DND-41 (cell line): ENCODE measurements around the gene TEX13A.

Experiments used
- ATAC-seq: fragments of 200-7000 bp; cut with Tn5 transposase; 3 replicates; pipeline ENCODE4 v1.9.1; 2021; ENCODE audit warnings: low read depth; ENCODE audit not compliant: insufficient read depth
- DNase-seq: peaks from one replicate; pipeline ENCODE4 v3.0.0-alpha.2; 2020
- H2AFZ ChIP-seq: 2 replicates; pipeline ENCODE4 v1.6.0; 2012; ENCODE audit warnings: low read depth, low read length
- H3K27ac ChIP-seq: 2 replicates; pipeline ENCODE4 v1.5.1; 2012; ENCODE audit warnings: low read length, inconsistent platforms
- H3K27me3 ChIP-seq: fragments of 200-600 bp; sonication (generic); 2 replicates; pipeline ENCODE4 v1.6.0; 2012; ENCODE audit warnings: low read length, mild to moderate bottlenecking, inconsistent platforms; ENCODE audit not compliant: insufficient read depth, poor library complexity
- H3K36me3 ChIP-seq: 2 replicates; pipeline ENCODE4 v1.5.1; 2012; ENCODE audit warnings: low read length, inconsistent platforms; ENCODE audit not compliant: insufficient read depth
- H3K4me1 ChIP-seq: 2 replicates; pipeline ENCODE4 v1.5.1; 2012; ENCODE audit warnings: mild to moderate bottlenecking, low read length; ENCODE audit not compliant: insufficient read depth
- H3K4me2 ChIP-seq: 2 replicates; pipeline ENCODE4 v1.6.0; 2012; ENCODE audit warnings: mild to moderate bottlenecking, moderate library complexity, low read length, inconsistent platforms; ENCODE audit not compliant: insufficient read depth
- H3K4me3 ChIP-seq, 2 experiments: fragments of 200-600 bp in 1 of 2; shearing (Covaris generic) in 1 of 2; 2 replicates each; pipeline ENCODE4 v1.5.1; 2012 to 2016; ENCODE audit warnings: inconsistent platforms in 2 of 2, low read length in 2 of 2, mild to moderate bottlenecking in 2 of 2, low read depth in 1 of 2, moderate library complexity in 1 of 2
- H3K79me2 ChIP-seq: 2 replicates; pipeline ENCODE4 v1.6.0; 2012; ENCODE audit warnings: low read length, inconsistent platforms; ENCODE audit not compliant: insufficient read depth
- H3K9ac ChIP-seq: 2 replicates; pipeline ENCODE4 v1.6.0; 2012; ENCODE audit warnings: low read depth, mild to moderate bottlenecking, inconsistent platforms, low read length, moderate library complexity
- H3K9me3 ChIP-seq: 2 replicates; pipeline ENCODE4 v1.5.1; 2012; ENCODE audit warnings: low read length, moderate library complexity, mild to moderate bottlenecking, inconsistent platforms; ENCODE audit not compliant: insufficient read depth, severe bottlenecking
- H4K20me1 ChIP-seq: 2 replicates; pipeline ENCODE4 v1.6.0; 2012; ENCODE audit warnings: low read length; ENCODE audit not compliant: insufficient read depth
- EZH2 ChIP-seq: IDR thresholded peaks from 3 replicates; pipeline ENCODE4 v1.6.1; 2012; ENCODE audit warnings: borderline replicate concordance, low read depth, mild to moderate bottlenecking, moderate library complexity, low read length, inconsistent platforms; ENCODE audit not compliant: severe bottlenecking
- TF ChIP-seq, protein P1 (sequence below): IDR thresholded peaks from 2 replicates; pipeline ENCODE4 v1.5.1; 2012; ENCODE audit warnings: borderline replicate concordance, low read length, moderate library complexity, mild to moderate bottlenecking; ENCODE audit not compliant: poor library complexity, severe bottlenecking; ENCODE audit errors: extremely low read depth

Gene TEX13A

DNA sequence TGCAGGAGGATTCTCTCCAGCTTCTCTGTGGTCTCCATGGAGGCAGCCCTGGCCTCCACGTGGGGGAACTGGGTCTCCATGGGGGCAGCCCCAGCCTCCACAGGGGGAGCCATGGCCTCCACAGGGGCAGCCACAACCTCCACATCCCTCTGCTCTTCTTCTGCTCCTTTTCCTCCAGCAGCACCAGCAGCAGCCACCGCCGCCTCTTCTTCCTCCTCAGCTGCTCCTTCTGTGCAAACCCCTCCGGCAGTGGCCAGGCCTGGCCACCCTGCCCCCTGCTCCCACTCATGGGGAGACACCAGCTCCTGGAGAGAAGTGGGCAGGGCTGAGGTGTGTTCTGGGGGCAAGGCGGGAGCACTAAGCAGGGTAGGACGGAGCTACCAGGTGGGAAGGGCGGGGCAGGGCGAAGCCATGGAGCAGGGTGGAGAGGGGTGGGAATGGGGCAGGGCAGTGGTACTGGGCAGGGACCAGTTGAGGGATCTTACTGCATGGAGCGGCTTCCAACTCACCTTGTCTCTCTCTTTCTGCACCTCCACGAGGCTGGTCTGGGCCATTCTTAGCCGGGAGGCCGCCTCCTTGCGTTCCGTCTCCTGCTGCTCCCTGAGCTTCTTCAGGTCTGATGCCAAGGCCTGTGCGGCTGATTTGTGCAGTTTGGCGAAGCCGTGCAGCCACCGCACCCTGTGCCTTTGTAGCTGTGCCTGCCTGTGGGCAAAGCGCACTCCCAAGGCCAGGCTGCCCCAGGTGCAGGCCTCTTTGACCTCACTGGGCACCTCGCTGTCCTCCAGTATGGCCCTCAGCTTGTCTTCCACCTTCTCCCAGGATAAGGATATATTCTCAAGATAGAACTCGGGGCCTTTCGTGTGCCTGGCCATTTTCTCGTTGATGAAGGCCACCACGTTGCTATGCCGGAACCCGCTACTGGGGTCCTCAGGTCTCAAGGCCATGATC is 766 bp downstream of the TEX13A start:
- H3K4me1 ChIP-seq = no peaks in the 10 kb centered on the region
- no peaks in the 10 kb centered on the region for H3K27me3 ChIP-seq
- ATAC-seq = no peak
- H4K20me1 ChIP-seq = no peaks in the 10 kb centered on the region
- H3K79me2 ChIP-seq = no peaks in the 10 kb centered on the region
- no peak overlapping the region for H3K27ac ChIP-seq
- no peak overlapping the region for H2AFZ ChIP-seq
- no peak overlapping the region for H3K4me3 ChIP-seq
- no peak for DNase-seq
- no peaks in the 10 kb centered on the region for H3K9me3 ChIP-seq
- H3K4me2 ChIP-seq = no peak overlapping the region
- H3K36me3 ChIP-seq = no peaks in the 10 kb centered on the region
- TF ChIP-seq EZH2 = no peak
- TF ChIP-seq, protein P1, sequence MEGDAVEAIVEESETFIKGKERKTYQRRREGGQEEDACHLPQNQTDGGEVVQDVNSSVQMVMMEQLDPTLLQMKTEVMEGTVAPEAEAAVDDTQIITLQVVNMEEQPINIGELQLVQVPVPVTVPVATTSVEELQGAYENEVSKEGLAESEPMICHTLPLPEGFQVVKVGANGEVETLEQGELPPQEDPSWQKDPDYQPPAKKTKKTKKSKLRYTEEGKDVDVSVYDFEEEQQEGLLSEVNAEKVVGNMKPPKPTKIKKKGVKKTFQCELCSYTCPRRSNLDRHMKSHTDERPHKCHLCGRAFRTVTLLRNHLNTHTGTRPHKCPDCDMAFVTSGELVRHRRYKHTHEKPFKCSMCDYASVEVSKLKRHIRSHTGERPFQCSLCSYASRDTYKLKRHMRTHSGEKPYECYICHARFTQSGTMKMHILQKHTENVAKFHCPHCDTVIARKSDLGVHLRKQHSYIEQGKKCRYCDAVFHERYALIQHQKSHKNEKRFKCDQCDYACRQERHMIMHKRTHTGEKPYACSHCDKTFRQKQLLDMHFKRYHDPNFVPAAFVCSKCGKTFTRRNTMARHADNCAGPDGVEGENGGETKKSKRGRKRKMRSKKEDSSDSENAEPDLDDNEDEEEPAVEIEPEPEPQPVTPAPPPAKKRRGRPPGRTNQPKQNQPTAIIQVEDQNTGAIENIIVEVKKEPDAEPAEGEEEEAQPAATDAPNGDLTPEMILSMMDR = no peak
- no peak overlapping the region for H3K9ac ChIP-seq

DNA sequence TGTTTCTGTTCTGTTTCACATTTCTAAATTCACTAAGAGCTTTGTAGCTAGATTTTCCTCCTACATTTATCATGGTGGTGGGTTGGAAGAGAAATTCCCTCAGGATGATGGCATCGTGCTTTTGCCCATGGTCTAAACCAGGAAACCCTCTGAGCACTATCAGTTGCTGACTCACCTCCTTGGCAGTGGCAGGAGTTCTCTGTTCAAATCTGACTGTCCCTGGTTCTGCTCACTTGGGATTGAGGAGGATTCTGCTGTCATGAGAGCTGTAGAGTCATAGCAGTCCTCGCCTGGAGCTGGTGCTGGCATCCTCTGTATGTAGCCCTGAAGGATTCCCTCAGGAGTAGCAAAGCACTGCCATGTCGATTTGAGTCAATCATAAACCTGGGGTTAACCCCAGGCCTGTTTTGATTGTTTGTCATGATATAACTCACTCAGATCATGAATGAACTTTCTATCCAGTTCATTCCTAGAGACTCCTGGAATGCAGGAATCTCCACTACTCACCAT is 9.4 kb downstream of the TEX13A start:
- DNase-seq = no peak
- no peak for ATAC-seq

DNA sequence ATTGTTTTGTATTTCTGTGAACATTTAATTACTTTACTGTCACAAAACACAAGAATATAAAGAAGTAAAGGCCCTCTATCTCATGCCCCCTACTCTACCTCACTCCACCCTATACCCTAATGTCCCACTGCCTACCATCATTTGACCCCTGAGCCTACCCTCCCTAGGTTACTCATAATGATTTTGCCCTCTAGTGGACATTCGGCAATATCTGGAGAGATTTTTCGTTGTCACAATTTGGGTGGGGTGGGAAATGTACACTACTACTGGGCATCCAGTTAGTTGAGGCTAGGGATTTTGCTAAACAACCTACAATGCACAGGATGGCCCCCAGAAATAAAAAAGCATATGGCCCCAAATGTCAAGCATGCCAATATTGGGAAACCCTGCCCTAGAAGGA is 10.2 kb downstream of the TEX13A start:
- H3K4me2 ChIP-seq = no peak overlapping the region

More for the DNA sequence above, 9.4 kb downstream of the TEX13A start:
- Histone ChIP-seq H3K4me1 (no peaks in the 10 kb centered on the region), H3K4me3 (no peak overlapping the region), H4K20me1 (no peaks in the 10 kb centered on the region), H3K9ac (no peak overlapping the region), H3K27ac (no peak overlapping the region), H3K4me2 (no peak overlapping the region), H3K36me3 (no peaks in the 10 kb centered on the region), H3K27me3 (no peaks in the 10 kb centered on the region), H3K9me3 (no peaks in the 10 kb centered on the region), H3K79me2 (no peaks in the 10 kb centered on the region), H2AFZ (no peak overlapping the region)
- TF ChIP-seq, protein P1 = no peak
- no peak for TF ChIP-seq EZH2

More for the DNA sequence above, 10.2 kb downstream of the TEX13A start:
- no peaks in the 10 kb centered on the region for H4K20me1 ChIP-seq
- H3K27me3 ChIP-seq = no peaks in the 10 kb centered on the region
- ATAC-seq (no peak), DNase-seq (no peak)
- TF ChIP-seq, protein P1 = no peak
- TF ChIP-seq EZH2 = no peak
- no peaks in the 10 kb centered on the region for H3K9me3 ChIP-seq
- no peaks in the 10 kb centered on the region for H3K79me2 ChIP-seq
- no peaks in the 10 kb centered on the region for H3K4me1 ChIP-seq
- no peak overlapping the region for H3K4me3 ChIP-seq
- H3K36me3 ChIP-seq = no peaks in the 10 kb centered on the region
- H2AFZ ChIP-seq = no peak overlapping the region
- H3K9ac ChIP-seq = no peak overlapping the region
- no peak overlapping the region for H3K27ac ChIP-seq
